Type B pancreatic cell (in vitro differentiated cells): ENCODE measurements around the gene SRCAP. TPM values are rescaled to one million over a fixed set of nuclear protein-coding genes. Genes with fewer than 3 reads are reported as not detected.

Experiments
- DNase-seq: peaks from one replicate; pipeline ENCODE4 v3.0.0; 2021; ENCODE audit warnings: mixed read lengths; ENCODE audit not compliant: unreplicated experiment; ENCODE audit errors: extremely low spot score
- H3K27ac Mint-ChIP-seq: 2 replicates; pipeline ENCODE4 v1.8.0; 2021; ENCODE audit warnings: mild to moderate bottlenecking, mixed read lengths
- H3K27me3 Mint-ChIP-seq: 2 replicates; pipeline ENCODE4 v1.8.0; 2021; ENCODE audit warnings: mixed read lengths
- H3K36me3 Mint-ChIP-seq: 2 replicates; pipeline ENCODE4 v1.8.0; 2021; ENCODE audit warnings: mixed read lengths
- H3K4me1 Mint-ChIP-seq: one replicate; pipeline ENCODE4 v1.8.0; 2021; ENCODE audit warnings: mixed read lengths; ENCODE audit not compliant: unreplicated experiment
- H3K4me3 Mint-ChIP-seq: 2 replicates; pipeline ENCODE4 v1.8.0; 2021; ENCODE audit warnings: mild to moderate bottlenecking, mixed read lengths
- H3K9me3 Mint-ChIP-seq: 2 replicates; pipeline ENCODE4 v1.8.0; 2021; ENCODE audit warnings: mixed read lengths
- long read RNA-seq: library from polyadenylated mRNA; unstranded; transcript quantifications from one replicate; pipeline ENCODE4 v2.0.0, GENCODE V29; 2020
- total RNA-seq: library from RNA; stranded (reverse); gene quantifications from 2 replicates; pipeline ENCODE4 v1.2.1, GENCODE V29; 2021; ENCODE audit warnings: low replicate concordance
- TF ChIP-seq, protein P1 (sequence below): fragments of 200-600 bp; sonication (generic); conservative IDR thresholded peaks from 2 replicates; pipeline ENCODE4 v1.5.0; 2021; ENCODE audit warnings: antibody characterized with exemption, mild to moderate bottlenecking

SRCAP gene
- 62.8 and 73.5 TPM in 2 replicates for total RNA-seq
- long read RNA-seq, partial matches to known transcripts: 0 of 1 reads
- long read RNA-seq, other reads (novel, unspliced or antisense): 1 of 1 reads

DNA sequence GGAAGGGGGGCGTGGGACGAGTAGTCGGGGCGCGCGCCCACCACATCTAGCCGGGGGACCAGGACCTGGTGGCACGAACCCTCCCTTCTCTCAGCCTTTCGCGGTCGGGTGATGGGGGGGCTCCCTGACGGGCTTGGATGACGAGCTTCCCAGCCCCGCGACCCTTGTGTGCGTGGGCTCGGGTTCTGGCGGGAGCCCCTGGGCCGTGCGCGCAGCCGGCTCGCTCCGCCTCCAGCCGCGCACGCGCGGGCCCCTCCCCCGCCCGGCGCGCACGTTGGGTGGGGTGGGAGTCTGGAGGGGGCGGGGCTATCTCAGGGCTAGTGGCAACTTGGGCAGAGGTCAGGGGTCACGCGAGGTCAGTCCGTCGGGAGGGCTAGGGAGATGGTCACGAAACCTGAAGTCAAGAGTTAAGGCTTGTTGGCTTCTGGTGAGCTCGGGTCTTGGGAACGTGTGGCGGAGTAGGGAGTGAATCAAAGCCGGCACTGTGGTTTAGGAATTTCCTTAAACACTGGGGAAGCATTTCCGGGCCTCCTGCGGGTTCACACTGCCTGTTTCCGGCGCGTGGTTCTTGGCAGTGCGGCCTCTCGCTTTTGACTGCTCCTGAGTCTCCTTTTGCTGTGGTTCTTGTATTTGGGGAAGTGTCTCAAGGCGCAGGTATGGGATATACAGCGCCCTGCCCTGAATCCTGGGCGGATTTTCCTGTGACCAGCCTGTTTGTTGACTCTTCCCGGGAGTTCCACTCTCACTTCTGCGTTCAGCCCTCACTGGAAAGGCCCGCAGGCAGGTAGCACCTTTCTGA, at the start of gene SRCAP:
TSS of gene SRCAP (plus strand) at position 356 of the 799 bp plus-strand sequence. CDS start 1,654 bp downstream, outside the sequence.
- peaks cover 11% of the 10 kb centered on the region for H3K36me3 Mint-ChIP-seq
- H3K9me3 Mint-ChIP-seq: no peaks in the 10 kb centered on the region
- peak; percentile 89 for DNase-seq
- TF ChIP-seq, protein P1, sequence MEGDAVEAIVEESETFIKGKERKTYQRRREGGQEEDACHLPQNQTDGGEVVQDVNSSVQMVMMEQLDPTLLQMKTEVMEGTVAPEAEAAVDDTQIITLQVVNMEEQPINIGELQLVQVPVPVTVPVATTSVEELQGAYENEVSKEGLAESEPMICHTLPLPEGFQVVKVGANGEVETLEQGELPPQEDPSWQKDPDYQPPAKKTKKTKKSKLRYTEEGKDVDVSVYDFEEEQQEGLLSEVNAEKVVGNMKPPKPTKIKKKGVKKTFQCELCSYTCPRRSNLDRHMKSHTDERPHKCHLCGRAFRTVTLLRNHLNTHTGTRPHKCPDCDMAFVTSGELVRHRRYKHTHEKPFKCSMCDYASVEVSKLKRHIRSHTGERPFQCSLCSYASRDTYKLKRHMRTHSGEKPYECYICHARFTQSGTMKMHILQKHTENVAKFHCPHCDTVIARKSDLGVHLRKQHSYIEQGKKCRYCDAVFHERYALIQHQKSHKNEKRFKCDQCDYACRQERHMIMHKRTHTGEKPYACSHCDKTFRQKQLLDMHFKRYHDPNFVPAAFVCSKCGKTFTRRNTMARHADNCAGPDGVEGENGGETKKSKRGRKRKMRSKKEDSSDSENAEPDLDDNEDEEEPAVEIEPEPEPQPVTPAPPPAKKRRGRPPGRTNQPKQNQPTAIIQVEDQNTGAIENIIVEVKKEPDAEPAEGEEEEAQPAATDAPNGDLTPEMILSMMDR: no peak
- H3K4me3 Mint-ChIP-seq: peak within 1 kb of the TSS; percentile 100
- H3K27me3 Mint-ChIP-seq: no peaks in the 10 kb centered on the region
- peak within 1 kb of the TSS; percentile 100 for H3K27ac Mint-ChIP-seq
- H3K4me1 Mint-ChIP-seq: peaks cover 7% of the 10 kb centered on the region

DNA sequence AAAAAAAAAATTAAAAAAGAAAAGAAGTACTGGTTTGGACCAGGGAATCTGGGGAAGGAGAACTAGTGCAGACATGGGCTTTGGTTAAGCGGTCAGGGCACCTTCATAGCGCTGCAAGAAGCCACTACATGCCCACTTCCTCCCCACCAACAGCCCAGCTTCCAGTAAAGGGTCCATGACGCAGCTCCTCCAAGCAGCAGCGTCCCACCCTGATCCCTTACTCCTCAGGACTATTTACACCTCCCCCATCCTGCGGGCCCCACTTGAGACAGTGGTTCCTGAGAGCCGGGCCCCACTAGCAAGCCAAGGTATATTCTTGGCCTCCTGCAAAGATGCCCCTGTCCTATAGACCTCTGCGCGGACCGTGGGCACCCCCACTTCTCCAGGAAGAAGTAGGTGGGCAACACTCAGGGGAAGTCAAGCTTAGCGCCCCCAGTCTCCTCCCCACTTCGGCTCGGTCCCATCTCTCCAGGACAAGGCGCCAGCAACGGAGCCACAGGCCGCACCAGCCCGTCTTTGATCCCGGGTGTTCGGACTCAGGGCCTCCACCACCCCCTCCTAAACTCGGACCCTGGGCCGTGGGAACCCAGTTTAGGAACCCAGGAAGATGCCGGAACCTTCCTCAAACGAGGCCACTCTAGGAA, 49.1 kb upstream of the SRCAP start:
- TF ChIP-seq, protein P1: no peak
- Mint-ChIP-seq H3K27me3 (no peaks in the 10 kb centered on the region), H3K4me3 (peak overlapping the region; percentile 99), H3K27ac (peak overlapping the region; percentile 91), H3K9me3 (no peaks in the 10 kb centered on the region), H3K36me3 (no peaks in the 10 kb centered on the region), H3K4me1 (peaks cover 11% of the 10 kb centered on the region)
- no peak for DNase-seq

DNA sequence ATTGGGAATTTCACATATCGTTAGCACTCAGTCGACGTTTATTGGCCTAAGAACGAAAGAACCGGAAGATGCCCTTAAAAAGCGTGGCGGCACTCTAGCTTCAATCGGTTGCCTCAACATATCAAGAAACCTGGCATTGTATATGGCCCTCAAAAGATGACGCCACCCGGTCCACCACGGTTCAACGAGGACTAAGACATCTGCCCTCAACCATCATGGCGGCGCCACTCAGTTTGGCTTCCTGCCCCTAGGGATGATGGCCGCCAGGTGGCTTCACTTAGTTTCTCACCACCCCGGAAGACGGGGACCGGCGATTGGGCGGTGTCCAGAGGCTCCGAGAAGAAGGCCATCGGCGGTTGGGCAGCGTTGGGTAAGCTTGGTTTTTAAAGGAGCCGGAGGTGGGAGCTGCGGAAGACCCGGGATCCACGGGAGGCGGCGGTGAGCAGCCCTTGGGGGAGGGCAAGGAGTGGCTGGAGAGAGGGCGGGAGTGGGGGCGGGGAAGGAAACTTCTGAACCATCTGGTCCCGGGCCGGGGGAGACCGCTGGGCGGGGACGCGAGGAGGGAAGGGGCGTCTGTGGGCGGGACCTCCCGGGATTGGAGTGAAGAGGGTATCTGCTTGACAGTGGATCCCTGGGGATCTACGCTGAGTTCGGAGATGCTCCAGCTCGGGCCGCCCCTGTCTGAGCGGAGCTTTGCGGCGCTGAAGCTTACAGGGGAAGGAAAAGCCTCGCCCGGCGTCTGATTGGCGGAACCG, 48.4 kb upstream of the SRCAP start, which contains the start of gene PRR14:
TSS of gene PRR14 (plus strand) at position 592 of the 755 bp plus-strand sequence. CDS start 686 bp downstream, outside the sequence.
- H3K4me1 Mint-ChIP-seq: peaks cover 11% of the 10 kb centered on the region
- H3K9me3 Mint-ChIP-seq: no peaks in the 10 kb centered on the region
- H3K27me3 Mint-ChIP-seq: no peaks in the 10 kb centered on the region
- peak within 1 kb of the TSS; percentile 91 for H3K27ac Mint-ChIP-seq
- peak; percentile 98 for DNase-seq
- H3K4me3 Mint-ChIP-seq: peak within 1 kb of the TSS; percentile 99
- TF ChIP-seq, protein P1: peak; percentile 38
- H3K36me3 Mint-ChIP-seq: no peaks in the 10 kb centered on the region

DNA sequence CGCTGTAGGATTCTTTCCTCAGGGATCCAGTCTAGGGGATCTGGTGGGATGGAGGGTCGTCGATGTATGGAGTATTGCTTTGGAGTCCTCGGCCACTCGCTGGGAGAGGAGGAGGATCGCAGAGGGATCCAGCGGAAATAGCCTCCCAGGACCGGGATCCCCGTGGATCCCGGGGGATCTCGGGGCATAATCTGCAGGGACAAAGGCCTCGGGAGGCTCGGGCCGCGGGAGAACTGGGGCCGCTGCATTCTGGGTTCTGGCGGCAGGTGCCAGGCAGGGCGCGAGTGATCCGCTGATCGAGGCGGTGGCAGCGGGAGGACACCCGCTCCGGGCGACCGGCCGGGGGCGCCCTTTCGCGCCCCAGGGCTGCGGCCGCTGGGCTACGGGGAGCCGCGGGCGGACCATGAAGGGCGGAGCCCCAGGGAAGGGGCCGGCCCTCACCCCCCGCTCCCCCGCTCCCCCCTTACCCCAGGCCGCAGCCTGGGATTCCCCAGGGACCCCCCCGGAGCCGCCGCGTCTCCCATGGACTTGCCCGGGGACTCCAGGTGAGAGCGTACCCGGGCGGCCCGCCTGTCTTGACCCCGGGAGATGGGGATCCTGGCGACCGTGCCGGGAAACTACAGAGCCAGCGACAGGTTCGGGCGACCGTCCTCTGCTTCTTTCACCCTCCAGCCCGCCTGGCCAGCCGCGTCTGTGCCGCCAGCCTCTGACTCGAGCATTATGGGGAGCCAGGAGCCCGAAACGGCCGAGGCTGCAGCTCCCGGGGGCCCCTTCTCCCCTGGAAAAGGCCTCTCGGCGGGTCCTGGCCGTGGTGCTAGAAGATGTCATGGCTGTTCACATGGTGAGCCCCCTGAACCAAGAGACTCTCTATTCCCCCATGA, 47.6 kb upstream of the SRCAP start:
- TF ChIP-seq, protein P1: peak; percentile 75
- DNase-seq: no peak
- no peaks in the 10 kb centered on the region for H3K9me3 Mint-ChIP-seq
- no peaks in the 10 kb centered on the region for H3K27me3 Mint-ChIP-seq
- peaks cover 2% of the 10 kb centered on the region for H3K36me3 Mint-ChIP-seq
- H3K4me3 Mint-ChIP-seq: peak overlapping the region; percentile 99
- peaks cover 11% of the 10 kb centered on the region for H3K4me1 Mint-ChIP-seq
- H3K27ac Mint-ChIP-seq: peak overlapping the region; percentile 91

DNA sequence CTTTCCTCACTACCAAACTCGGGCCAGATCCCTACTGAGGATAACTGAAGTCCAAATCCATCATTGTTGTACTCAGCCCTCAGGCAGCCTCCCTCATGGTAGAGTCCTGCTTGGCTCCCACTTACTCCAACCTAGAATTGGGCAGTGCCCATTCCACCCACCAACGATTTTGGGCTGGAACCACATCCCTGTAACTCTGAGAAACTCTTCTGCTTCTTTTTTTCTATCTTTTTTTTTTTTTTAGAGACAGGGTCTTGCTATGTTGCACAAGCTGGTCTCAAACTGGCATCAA, 47.0 kb upstream of the SRCAP start:
- Mint-ChIP-seq H3K27me3 (no peaks in the 10 kb centered on the region), H3K27ac (peak overlapping the region; percentile 72), H3K4me1 (peaks cover 11% of the 10 kb centered on the region), H3K36me3 (peaks cover 3% of the 10 kb centered on the region), H3K4me3 (peak overlapping the region; percentile 86), H3K9me3 (no peaks in the 10 kb centered on the region)
- DNase-seq: no peak
- TF ChIP-seq, protein P1: no peak
